Activated CD4-positive, alpha-beta memory T cell treated with anti-CD3 and anti-CD28 coated beads, Interleukin-2, amount 10 ng/mL, durations not matched to agents 7 days and 5 days (primary cell): ENCODE measurements around the gene DNAH11. TPM values are rescaled to one million over a fixed set of nuclear protein-coding genes. Genes with fewer than 3 reads are reported as not detected.

Experiments used
- CTCF ChIA-PET: fragments of 350-600 bp; sonication (Branson Sonifier 250); formaldehyde crosslinking; loops from one replicate; lab custom pipeline; 2021; ENCODE audit warnings: antibody characterized with exemption, inconsistent platforms; lab: Charles Lee
- POLR2A ChIA-PET: fragments of 350-600 bp; sonication (Branson Sonifier 250); formaldehyde crosslinking; loops from one replicate; lab custom pipeline; 2021; ENCODE audit warnings: antibody characterized with exemption; lab: Charles Lee
- DNase-seq: peaks from one replicate; pipeline ENCODE4 v3.0.0-alpha.2; 2020
- H3K27ac Mint-ChIP-seq: one replicate; pipeline ENCODE4 v1.8.0; 2021; ENCODE audit warnings: mild to moderate bottlenecking, mixed read lengths
- H3K27me3 Mint-ChIP-seq: one replicate; pipeline ENCODE4 v1.8.0; 2021; ENCODE audit warnings: mixed read lengths
- H3K36me3 Mint-ChIP-seq: one replicate; pipeline ENCODE4 v1.8.0; 2021; ENCODE audit warnings: low read depth, mixed read lengths
- H3K4me1 Mint-ChIP-seq: one replicate; pipeline ENCODE4 v1.8.0; 2021; ENCODE audit warnings: mixed read lengths
- H3K4me3 Mint-ChIP-seq: one replicate; pipeline ENCODE4 v1.8.0; 2021; ENCODE audit warnings: mild to moderate bottlenecking, mixed read lengths
- H3K9me3 Mint-ChIP-seq: one replicate; pipeline ENCODE4 v1.8.0; 2021; ENCODE audit warnings: mixed read lengths
- total RNA-seq, 2 experiments: library from RNA; stranded (reverse); gene quantifications; one replicate each; pipeline ENCODE4 v1.2.3, GENCODE V29; 2021

The DNAH11 gene
- total RNA-seq, 2 experiments from 2014 or later: 2.1 to 2.2 TPM

- ChIA-PET POLR2A (interaction anchor here (0.7 kb wide), 1 partner anchor 116 kb away, joined by 3 read pairs; no protein-coding TSS in a partner anchor), CTCF (no interaction called here)
Measured at GRCh38 chr7:21947946-21948345, 405.1 kb downstream of the DNAH11 start.

GRCh38 chr7:21948364-21948763 is 405.5 kb downstream of the DNAH11 start:
- H3K4me1 Mint-ChIP-seq: peaks cover 41% of the 10 kb centered on the region
- no peak overlapping the region for H3K27ac Mint-ChIP-seq
- no peak overlapping the region for H3K4me3 Mint-ChIP-seq
- POLR2A ChIA-PET: interaction anchor here (0.7 kb wide), 1 partner anchor 115 kb away, joined by 3 read pairs; no protein-coding TSS in a partner anchor
- CTCF ChIA-PET: no interaction called here
- peaks cover 3% of the 10 kb centered on the region for H3K36me3 Mint-ChIP-seq
- DNase-seq: no peak
- H3K9me3 Mint-ChIP-seq: no peaks in the 10 kb centered on the region
- peaks cover 12% of the 10 kb centered on the region for H3K27me3 Mint-ChIP-seq

More at GRCh38 chr7:21947946-21948345, 405.1 kb downstream of the DNAH11 start:
- Mint-ChIP-seq H3K9me3 (no peaks in the 10 kb centered on the region), H3K4me3 (no peak overlapping the region), H3K4me1 (peaks cover 46% of the 10 kb centered on the region), H3K36me3 (peaks cover 3% of the 10 kb centered on the region), H3K27ac (no peak overlapping the region), H3K27me3 (peaks cover 10% of the 10 kb centered on the region)
- no peak for DNase-seq

GRCh38 chr7:21948887-21949540 is 406.2 kb downstream of the DNAH11 start:
- Mint-ChIP-seq H3K36me3 (peaks cover 3% of the 10 kb centered on the region), H3K4me1 (peaks cover 36% of the 10 kb centered on the region), H3K4me3 (no peak overlapping the region), H3K9me3 (no peaks in the 10 kb centered on the region), H3K27me3 (peaks cover 13% of the 10 kb centered on the region), H3K27ac (no peak overlapping the region)
- DNase-seq: no peak
- ChIA-PET POLR2A (interaction anchor here (0.7 kb wide), 1 partner anchor 115 kb away, joined by 3 read pairs; no protein-coding TSS in a partner anchor), CTCF (no interaction called here)

Other genes starting within 250 kb of the DNAH11 start
- 10 to 100 TPM; 54.2 to 54.3 TPM for gene SP4, start 115.0 kb upstream of the DNAH11 start, total RNA-seq